Measurements from ENCODE around the gene ANO1.
"Not testable (repeated sequence)": the region's sequence is repeated elsewhere in the genome, so short reads cannot be mapped to it uniquely, and the experiment has no call there.

The ANO1 gene

GRCh38 chr11:70078095-70078780 lies at the start of gene ANO1:
ANO1 (plus strand) TSS chr11:70078317; CDS start chr11:70078607, 290 bp downstream.
- DNase-seq (ENCODE audit: low spot score) = peak; percentile 62

GRCh38 chr11:70029115-70029860 lies 48.8 kb upstream of the ANO1 start:
- DNase-seq (ENCODE audit: low spot score) = peak; percentile 31

- no peak for DNase-seq (ENCODE audit: low spot score)
These were observed 48.2 kb upstream of the ANO1 start for GRCh38 chr11:70029861-70030380.

- no peak for DNase-seq (ENCODE audit: low spot score)
These were observed 47.7 kb upstream of the ANO1 start for GRCh38 chr11:70030412-70030811.

- DNase-seq (ENCODE audit: low spot score) = no peak
These were observed 46.3 kb upstream of the ANO1 start for GRCh38 chr11:70031631-70032469.

- no peak for DNase-seq (ENCODE audit: low spot score)
These were observed 45.7 kb upstream of the ANO1 start for GRCh38 chr11:70032470-70032795.

GRCh38 chr11:70032943-70033710 lies 45.0 kb upstream of the ANO1 start:
- DNase-seq (ENCODE audit: low spot score) = no peak

GRCh38 chr11:70033711-70034070 lies 44.4 kb upstream of the ANO1 start:
- no peak for DNase-seq (ENCODE audit: low spot score)

GRCh38 chr11:70034740-70035365 lies 43.3 kb upstream of the ANO1 start:
- peak; percentile 13 for DNase-seq (ENCODE audit: low spot score)

- DNase-seq (ENCODE audit: low spot score) = not testable (repeated sequence)
These were observed 42.5 kb upstream of the ANO1 start for GRCh38 chr11:70035665-70036064.

- DNase-seq (ENCODE audit: low spot score) = no peak
These were observed 40.9 kb upstream of the ANO1 start for GRCh38 chr11:70036971-70037882.

- no peak for DNase-seq (ENCODE audit: low spot score)
These were observed 39.9 kb upstream of the ANO1 start for GRCh38 chr11:70038034-70038834.

- no peak for DNase-seq (ENCODE audit: low spot score)
These were observed 37.7 kb upstream of the ANO1 start for GRCh38 chr11:70040452-70040851.

GRCh38 chr11:70040869-70041501 lies 37.1 kb upstream of the ANO1 start:
- DNase-seq (ENCODE audit: low spot score) = no peak

GRCh38 chr11:70043482-70043881 lies 34.6 kb upstream of the ANO1 start:
- DNase-seq (ENCODE audit: low spot score) = no peak

GRCh38 chr11:70046089-70046488 lies 32.0 kb upstream of the ANO1 start:
- no peak for DNase-seq (ENCODE audit: low spot score)

- peak; percentile 82 for DNase-seq (ENCODE audit: low spot score)
These were observed 29.7 kb upstream of the ANO1 start for GRCh38 chr11:70048279-70049024.

GRCh38 chr11:70049045-70049444 lies 29.1 kb upstream of the ANO1 start:
- DNase-seq (ENCODE audit: low spot score) = no peak
